ENCODE results near the gene THSD7B.

The THSD7B gene

DNA sequence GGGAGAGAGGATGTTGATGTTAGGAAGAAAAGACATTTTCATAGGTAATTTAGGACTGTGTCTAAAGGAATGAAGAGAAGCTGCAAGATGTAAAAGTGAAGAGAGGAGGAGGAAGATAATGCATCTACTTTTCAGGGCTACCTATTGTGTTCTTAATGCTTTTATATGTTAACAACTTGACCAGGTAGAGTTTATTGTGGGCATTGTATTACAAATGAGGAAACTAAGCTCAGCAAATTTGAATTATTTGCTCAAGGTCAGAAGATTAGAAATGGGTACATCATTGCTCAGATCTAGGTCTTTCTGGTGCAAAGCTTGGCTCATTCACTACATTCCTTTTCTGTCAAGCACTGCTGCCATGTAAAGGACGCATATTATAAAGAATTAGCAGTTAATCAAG lies 441.7 kb downstream of the THSD7B start:
- no peak for DNase-seq

DNA sequence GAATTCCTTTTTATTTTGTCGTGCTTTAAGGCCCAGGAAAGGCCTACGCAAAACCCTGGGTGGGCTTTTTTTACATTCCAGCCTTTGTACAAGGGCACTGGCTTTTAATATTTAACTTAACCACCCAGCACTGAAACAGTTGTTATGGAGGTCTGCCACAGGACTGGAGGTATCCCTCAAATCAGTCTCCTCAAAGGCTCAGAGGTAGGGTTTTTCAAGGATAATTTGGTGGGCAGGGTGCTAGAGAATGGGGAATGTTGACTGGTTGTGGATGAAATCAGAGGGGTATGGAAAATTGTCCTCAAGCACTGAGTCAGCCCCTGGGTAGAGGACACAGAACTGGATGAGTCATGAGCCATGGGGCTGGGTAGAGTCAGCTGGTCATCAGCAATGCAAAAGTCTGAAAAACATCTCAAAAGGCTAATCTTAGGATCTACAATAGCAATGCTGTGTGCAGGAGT lies 443.1 kb downstream of the THSD7B start:
- no peak for DNase-seq

DNA sequence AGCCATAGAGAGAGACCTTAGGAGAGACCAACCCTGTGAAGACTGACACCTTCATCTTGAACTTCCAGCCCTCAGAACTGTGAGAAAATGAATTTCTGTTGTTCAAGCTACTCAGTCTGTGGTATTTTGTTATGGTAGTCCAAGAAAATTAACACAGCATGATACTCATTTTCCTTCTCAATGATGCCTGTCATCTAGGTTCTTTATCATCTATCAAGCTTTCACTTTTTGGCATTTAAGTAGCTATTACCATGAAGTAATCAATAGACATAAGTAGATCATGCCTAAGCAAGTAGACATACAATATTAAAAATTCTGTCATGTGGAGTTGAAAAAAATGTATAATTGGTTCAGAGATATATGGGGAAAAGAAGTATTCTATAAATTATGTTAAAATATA lies 444.7 kb downstream of the THSD7B start:
- DNase-seq = no peak

DNA sequence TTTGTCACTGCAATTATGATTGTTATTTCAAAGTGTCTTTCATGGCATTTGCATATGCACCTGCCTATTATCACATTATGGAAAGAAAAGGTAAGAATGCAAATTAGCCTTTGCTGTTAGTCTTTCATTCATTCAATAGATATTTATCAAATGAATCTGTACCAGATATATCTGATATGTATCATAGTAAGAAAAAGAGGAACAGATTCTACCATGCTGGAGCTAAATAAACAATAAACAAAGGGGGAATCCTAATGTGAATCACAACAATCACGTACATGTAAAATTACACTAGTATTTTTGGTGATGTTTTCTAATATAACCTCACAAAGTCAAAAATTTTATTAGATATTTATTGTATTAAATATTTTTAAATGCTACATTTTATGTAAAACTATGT lies 446.4 kb downstream of the THSD7B start:
- DNase-seq = no peak

DNA sequence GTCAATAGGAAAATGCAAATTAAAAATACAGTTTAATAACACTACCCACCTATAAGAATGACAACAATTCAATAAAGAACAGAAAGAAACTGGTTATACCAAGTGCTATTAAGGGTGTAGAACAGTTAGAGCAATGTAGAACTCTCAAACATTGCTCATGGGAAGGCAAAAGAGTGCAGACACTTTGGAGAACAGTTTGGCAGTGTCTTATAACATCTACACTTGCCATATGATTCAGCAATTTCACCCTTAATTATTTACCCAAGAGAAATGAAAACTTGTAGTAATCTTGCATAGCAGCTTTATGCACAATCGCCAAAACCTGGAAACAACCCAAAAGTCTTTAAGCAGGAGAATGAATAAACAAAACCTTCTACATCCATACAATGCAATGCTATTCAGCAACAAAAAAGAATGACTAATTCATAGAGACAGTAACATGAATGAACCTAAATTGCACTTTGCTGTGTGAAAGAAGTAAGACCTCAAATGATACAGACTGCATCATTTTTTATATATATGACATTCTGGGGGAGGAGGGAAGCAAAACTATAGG lies 455.2 kb downstream of the THSD7B start:
- no peak for DNase-seq

DNA sequence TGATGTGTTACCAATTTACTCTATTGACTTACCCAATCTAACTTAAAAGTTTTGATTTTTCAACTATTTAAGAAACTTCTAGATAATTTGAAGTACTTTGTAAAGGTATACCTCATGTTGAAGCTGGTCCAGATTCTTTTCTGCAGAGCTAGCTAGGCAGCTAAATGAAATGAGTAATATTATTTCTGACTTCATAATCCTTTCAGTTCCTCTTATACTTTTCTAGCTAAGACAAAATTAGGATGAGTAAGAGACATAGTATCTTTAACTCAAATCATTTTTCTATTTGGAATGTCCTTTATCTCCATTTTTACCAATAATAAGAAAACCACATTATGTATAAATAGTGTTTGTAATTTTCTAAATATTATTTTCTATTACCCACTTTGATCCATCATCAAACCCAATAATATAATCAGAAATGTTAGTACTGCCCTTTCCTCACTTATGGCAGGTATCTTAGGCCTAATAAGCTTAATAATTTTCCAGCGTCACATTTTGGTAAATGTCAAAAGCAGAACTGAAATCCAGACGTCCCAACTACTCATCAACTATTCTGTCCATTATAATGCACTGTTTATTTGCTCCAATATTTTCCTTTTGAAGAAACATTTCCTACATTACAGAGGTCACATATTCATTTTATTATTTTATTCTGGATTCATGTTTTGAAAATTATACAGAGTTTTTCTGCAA lies 456.6 kb downstream of the THSD7B start:
- DNase-seq = no peak

DNA sequence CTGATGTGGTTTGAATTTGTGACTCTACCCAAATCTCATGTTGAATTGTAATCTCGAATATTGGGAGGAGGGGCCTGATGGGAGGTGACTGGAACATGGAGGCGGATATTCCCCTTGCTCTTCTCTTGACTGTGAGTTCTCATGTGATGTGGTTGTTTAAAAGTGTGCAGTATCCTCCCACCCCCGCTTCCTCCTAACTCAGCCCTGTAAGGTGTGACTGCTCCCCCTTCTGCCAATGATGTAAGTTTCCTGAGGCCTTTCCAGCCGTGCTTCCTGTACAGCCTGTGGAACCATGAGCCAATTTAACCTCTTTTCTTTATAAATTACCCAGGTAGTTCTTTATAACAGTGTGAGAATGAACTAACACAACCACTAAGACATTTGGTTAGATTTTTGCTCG lies 458.4 kb downstream of the THSD7B start:
- DNase-seq = no peak

DNA sequence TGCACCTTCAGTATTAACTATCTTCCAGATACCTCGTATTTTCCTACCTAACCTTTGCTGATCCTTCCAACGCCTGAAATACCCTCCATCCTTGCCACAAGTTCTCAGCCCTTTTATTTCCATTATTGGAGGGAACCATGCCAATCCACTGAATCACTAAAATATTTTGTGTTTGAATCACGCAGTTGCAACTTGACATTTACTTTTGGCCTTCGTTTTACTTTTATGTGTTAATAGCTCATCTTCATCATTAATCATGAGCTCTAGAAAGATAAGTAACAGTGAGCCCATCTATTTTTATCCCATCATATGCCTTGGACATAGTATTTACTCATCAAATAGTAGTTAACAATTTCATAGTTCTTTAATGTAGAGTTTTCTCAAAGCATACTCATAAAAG lies 463.2 kb downstream of the THSD7B start:
- DNase-seq = no peak

DNA sequence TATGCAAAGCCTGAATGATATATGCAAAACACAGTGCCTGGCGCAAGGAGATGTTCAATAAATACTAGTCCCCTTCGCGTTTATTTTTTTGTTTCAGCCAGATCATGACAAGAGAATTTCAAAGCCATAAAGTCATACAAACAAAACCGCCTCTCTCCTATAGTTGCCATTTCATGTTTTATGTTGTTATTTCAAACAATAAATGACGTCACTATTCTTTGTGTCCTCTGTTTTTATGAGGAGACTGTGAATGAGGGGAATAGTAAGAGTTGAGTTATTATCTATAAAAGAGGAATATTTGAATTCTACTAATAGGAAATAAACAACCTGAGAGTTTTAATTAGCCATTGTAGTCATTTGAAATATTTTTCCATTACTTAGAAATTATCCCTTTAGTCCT lies 464.5 kb downstream of the THSD7B start:
- DNase-seq = no peak

DNA sequence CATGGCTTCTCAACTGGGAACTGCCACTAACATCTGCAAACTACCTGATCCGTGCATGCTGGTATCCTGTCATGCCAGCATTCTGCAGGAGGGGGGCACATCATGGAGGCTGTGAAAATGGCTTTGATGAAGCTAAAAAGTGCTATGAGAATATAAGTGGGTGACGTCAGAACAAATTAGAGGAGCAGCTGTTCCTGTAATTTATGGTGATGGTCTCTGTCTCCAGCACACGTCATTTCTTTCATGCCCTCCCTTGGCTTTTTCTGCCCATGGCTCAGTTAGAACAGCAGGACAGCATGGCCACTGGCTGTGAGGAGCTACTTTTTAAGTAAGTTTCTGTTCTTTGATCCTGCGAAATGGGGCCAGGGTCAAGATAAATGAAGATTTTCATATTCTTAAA lies 466.3 kb downstream of the THSD7B start:
- DNase-seq = no peak

DNA sequence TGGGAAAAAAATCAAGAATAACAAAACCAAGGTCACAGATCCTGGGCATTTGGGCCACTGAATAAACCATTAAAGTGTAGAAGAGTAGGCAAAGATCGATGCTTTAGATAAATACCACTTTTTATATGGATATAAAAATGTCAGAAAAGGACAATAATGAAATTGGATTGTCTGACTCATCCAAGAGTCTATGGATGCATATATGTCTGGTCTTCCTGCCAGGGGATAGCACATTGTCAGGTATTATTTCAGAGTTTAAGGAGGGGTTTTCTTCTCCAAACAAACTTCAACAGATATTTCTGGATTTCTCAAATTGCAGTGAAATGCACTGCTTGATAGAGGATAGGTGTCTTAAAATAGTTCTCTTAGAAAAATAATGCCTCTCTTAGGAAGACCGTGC lies 466.7 kb downstream of the THSD7B start:
- DNase-seq = no peak

DNA sequence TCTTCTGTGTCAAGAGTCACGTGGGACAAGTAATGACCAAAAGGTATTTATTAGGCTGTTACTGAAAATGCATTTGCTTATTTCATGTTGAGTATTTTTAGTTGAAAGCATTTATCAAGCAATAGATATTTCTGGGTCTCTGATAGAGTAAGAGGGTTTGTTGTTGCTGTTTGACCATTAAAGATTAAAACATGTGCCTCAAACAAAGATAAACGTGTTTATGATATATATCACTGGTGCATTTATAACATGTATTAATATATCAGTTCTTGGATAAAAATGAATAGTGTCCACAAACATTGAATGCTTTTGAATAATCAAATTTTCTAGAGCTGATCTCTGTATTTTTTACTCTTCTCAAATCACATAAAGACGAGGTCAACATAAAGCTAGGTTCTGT lies 467.7 kb downstream of the THSD7B start:
- no peak for DNase-seq

DNA sequence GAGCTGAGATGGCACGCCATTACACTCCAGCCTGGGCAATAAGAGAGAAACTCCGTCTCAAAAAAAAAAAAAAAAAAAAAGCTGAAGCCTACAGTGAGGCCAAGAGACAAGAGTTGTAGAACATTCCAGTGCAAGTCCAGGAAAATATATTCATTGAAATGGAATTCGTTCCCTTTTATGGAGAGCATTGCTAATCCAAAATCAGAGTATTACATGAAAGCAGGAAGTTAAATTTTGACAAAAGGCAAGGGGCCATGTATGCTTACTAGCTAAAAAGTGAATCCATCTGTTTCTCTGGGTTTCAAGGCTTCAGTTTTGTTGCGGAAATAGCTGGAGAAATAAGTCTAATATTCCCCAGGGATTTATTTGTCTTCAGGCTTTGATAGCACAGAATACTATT lies 471.7 kb downstream of the THSD7B start:
- no peak for DNase-seq

DNA sequence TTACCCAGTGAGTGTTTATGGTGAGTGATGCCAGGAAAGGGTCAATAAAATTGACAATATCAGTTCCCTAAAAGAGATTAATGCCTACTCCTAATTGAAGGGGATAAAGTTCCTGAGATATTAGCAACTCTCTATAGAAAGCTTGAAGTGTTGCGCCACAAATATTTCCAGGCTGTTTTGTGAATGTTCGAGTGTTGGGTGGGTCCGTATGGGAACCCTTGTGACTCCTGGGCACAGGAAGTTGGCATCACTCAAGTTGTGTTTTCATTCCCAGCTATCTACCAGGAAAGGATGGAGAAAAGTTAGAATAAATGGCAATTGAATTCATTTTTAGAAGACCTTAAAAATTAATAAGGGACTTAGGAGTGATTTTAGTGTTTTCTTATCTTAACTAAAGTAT lies 472.7 kb downstream of the THSD7B start:
- no peak for DNase-seq

DNA sequence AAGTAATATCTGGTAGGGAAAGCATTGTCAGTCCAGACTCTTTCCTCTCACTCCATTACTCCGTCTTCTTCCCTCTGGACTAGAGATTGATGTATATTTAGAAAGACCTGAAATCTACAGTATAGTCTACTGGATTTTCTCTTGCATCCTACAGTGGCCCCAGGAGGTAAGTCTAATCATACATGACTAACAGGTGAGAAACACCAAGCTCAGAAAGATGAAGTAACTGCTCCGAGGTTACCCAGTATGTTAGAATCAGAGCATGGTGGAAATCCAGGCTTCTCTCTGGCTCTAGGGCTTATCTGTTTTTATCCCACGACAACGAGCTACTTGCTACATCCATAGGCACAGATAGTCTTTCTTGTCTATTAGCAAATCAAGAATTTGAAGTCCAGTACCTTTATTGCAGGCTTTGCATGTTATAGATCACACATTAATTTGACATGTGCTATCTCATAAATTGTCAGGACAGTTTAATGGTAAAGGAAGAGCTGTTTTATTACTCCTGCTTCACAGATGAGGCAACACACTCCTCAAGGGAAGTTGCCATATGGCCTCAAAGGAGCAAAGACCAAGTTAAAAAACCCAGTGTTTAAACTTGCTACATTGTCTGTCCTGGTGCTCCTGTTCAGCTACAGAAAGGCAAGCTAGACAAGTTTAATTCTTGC lies 484.3 kb downstream of the THSD7B start:
- DNase-seq = no peak

DNA sequence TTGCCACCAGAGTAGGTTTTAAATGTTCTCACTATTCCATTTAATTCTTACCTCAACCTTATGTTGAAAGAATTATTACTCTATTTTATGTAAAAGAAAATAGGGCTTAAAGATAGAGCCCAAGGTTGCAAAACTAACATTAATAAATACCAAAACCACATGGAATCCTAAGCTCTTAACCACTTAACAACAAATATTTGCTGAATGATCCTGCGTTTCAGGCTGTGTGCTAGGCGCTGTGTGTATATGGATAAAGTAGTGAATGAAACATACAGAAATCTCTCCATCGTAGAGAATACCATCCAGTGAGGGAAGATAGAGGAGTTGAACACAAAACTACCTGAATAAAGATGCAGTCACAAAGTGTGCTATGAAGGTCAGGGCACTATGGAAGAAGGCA lies 485.1 kb downstream of the THSD7B start:
- DNase-seq = no peak

DNA sequence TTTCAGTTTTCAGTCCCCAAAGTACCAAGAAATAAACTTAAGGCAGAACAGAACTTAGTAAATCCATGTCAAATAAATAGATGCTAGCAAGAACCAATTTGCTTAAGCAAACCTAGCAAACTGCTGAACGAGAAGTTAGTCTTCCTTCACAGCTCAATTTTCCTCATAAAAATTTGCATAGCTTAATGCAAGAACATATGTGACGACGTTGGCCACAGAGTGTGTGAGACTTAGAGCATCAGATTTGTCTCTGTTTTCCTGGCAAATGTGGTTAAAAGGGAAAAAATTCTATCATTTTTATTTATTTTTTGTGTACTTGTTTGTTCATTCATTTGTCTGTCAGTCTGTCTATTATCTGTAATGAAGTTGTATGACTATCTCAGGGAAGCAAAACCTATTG lies 485.7 kb downstream of the THSD7B start:
- DNase-seq = no peak

DNA sequence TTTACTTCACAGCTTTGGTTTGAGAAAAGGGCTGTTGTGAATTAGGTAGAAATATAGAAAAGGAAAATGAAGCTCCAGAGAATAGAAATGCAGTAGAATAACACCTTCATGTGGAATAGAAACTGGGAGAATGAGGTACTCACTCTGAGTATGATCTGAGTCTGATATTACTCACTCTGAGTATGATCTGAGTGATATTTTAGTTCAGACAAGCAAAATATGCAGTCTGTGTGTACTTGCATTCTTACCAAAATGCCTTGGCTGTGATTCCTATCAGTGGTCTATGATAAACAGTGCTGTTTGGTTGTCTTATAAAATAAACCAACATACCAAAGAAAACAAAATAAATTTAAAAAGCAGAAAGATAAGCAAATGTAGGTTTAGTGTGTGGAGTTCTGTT lies 487.6 kb downstream of the THSD7B start:
- no peak for DNase-seq

DNA sequence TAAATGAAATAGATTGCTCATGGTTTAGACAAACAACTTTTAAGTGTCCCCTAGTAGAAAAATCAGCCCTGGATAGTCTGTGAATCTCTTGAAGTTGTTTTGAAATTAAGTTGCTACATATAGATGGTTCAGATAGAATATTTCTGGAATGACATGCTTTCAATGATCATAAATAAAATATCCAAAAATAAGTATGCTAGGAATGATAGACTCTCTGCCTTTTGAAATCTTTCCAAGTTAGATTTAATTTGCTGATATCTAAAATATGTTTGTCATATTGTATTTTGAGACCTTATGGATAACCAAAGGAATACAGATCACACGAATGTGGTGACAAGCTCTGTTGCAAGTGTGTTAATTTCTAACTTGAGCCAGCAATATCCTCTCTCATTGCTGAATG lies 488.7 kb downstream of the THSD7B start:
- DNase-seq = no peak

DNA sequence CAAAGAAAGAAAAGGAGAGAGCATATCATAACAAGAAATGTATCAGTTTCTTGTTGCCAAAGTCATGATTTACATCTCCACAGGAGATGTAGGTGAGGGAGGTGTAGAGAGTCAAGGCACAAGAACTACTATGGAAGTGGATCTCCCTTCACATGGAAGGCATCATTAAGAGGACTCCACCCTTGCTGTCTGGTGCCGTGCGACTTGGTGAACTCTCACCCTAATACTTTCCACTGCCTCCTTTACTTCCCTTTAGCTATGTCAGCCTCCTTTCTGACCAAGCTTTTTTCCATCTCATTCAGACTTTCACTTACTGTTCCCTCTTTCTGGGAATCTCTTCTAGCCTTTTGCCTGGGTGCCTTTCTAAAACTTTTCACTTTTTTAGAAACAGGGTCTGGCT lies 490.0 kb downstream of the THSD7B start:
- DNase-seq = no peak

DNA sequence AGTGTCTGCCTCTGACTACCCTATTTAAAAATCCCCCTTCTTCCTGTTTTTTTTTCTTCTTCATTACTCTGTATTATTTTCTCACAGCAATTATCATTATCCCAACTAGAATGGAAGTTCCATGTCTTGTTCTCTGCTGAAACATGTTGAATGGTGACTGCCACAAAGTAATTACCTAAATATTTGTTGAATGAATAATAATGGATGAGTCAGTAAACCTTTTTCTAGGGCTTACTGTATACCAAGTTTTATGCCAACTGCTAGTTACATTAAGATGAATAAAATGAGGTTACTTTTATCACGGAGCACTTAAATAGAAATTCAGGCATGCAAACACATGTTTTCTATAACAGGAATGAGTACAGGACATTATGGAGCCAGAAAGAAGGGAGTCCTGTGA lies 490.6 kb downstream of the THSD7B start:
- DNase-seq = no peak

DNA sequence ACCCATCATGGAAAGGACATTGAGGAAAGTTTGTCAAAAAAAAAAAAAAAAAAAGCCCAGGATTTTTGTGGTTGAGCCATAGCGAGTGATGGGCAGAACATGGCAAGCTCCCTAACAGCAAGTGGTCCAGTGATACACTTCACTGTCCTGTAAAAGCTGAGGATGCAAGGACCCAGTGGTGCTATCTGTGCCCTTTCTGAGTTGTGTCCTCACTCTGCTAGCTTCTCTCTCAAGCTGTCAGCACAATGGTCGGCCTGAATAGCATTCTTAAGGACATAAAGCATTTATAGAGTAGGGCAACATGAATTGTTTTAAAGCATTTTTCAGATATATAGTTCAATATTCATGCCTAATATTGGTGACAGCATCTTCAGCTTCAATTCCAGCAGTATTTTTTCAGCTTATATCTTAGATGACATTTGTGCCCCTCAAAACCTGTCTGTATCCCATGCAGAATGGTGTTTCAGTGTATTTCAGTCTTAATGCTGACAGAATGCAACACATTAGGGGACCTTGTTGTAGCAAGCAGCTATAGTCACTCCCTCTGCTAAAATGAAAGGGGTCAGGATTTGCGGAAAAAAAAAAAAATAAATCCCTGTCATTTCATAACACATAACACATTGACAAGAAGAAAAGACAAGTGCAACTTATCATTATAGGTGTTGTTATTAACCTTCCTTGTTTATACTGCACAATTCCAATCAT lies 496.7 kb downstream of the THSD7B start:
- DNase-seq = no peak

DNA sequence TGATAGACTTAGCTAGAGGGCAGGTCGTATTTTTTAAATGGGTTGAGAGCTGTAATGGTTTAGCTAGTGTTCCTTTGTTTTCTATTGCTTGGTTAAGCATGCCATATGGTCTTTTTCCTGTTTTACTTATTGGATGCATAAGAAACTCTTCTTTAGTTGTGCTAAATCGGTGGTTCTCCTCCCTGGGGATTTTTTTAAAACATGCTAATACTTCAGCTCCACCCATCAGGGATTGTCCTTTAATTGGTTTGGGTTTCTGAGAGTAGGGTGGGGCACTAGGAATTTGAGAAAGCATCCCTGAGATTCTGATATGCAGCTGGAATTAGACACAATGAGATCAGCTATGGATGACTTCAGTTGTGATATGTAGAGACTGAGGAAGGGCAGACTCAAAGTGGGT lies 497.2 kb downstream of the THSD7B start:
- DNase-seq = no peak
